GM12872 (cell line): ENCODE results near the gene XXYLT1.

Experiments
- TF ChIP-seq, protein P1 (sequence below): IDR thresholded peaks from 3 replicates; pipeline ENCODE4 v1.5.1; 2011; ENCODE audit warnings: low read depth, mild to moderate bottlenecking, low read length, moderate library complexity; ENCODE audit not compliant: insufficient read depth

XXYLT1 gene

GRCh38 chr3:195165790-195166189, 105.2 kb downstream of the XXYLT1 start:
- TF ChIP-seq, protein P1, sequence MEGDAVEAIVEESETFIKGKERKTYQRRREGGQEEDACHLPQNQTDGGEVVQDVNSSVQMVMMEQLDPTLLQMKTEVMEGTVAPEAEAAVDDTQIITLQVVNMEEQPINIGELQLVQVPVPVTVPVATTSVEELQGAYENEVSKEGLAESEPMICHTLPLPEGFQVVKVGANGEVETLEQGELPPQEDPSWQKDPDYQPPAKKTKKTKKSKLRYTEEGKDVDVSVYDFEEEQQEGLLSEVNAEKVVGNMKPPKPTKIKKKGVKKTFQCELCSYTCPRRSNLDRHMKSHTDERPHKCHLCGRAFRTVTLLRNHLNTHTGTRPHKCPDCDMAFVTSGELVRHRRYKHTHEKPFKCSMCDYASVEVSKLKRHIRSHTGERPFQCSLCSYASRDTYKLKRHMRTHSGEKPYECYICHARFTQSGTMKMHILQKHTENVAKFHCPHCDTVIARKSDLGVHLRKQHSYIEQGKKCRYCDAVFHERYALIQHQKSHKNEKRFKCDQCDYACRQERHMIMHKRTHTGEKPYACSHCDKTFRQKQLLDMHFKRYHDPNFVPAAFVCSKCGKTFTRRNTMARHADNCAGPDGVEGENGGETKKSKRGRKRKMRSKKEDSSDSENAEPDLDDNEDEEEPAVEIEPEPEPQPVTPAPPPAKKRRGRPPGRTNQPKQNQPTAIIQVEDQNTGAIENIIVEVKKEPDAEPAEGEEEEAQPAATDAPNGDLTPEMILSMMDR: no peak

- TF ChIP-seq, protein P1: no peak
Observed at GRCh38 chr3:195165265-195165609, 105.7 kb downstream of the XXYLT1 start.

DNA sequence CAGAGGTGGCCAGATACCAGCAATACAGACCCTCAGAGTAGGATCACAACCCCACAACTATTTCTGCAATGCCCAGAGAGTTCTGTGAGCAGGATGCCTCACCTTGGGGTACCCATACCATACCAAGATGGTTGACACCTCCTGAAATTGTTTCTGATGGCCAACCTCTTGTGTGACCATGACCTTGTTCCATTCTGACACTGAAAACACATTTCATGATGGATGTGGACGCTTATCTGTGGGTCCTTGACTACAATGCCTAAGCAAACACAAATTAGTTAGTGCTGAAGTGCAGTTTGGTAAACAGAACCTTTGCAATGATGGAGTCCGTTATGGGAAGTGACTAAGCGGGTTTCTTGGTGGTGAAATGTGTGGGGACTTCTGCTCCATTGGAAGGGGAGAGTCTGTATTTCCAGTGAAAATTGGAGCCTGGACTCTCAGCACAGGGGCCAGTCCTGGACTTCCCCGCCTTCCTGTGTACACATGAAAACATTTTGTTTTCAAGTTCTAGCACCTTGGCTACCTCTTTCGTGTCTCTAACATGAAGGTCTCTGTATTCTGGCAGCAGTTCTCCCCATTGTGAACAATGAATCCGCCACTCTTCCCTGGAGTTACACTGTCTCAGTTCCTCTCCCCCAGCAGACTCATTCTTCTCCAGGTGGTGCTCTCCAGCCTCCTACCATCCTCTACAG, 106.2 kb downstream of the XXYLT1 start:
- TF ChIP-seq, protein P1: no peak

DNA sequence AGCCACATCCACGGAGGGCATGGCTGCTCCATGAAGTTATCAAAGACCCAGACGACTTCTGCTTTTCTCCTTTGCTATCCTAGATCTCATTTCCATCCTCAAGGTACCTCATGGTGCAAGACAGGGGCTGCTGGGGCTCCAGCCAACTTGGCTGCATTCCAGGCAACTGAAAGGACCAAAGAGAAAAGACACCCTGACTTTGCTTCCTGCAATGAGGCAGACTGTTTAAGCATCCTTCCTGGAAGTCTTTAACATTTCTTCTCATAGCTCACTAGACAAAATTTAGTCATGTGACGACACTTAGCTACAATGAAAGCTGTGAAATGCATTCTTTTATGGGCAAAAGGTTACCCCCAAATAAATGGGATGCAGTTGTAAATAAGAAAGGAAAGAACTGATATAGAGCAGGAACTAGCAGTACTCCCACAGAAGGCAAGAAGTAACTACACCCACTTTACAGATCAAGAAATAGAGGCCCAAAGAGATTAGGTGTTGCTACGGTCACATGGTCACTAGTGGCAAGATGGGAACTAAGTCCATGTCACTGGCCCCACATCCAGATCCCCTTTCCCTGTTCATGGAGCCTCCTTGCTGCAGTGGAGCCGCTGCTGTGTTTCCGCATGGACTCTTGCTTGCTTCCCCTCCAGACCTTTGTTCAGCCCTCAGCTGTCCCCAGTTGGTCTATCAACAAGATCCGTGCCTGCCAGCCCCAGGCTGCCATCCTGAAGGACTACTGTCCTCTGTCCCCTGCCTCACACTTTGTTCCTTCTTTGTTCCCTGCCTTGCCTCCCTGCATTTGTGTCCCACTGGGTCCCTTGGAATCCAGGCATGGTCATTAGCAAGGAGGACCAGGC, 107.0 kb downstream of the XXYLT1 start:
- TF ChIP-seq, protein P1: no peak

DNA sequence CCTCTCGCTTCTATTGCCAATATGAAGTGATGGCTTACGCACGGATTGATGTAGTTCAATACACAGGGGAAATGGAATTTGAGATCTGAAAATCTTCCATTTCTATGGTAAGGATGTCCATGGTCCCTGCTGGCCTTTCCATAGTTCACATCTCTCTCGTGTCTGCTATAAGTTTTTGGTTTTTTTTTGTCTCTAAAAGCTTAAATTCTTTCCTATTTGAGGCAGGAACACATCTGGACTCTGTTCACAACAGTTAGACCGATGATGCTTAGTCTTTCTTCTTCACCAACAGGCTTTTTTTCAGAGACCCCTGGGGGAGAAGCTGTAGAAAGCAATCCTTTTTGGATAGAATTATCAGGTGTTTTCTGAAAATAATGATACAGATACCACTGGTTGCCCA, 108.1 kb downstream of the XXYLT1 start:
- TF ChIP-seq, protein P1: no peak

DNA sequence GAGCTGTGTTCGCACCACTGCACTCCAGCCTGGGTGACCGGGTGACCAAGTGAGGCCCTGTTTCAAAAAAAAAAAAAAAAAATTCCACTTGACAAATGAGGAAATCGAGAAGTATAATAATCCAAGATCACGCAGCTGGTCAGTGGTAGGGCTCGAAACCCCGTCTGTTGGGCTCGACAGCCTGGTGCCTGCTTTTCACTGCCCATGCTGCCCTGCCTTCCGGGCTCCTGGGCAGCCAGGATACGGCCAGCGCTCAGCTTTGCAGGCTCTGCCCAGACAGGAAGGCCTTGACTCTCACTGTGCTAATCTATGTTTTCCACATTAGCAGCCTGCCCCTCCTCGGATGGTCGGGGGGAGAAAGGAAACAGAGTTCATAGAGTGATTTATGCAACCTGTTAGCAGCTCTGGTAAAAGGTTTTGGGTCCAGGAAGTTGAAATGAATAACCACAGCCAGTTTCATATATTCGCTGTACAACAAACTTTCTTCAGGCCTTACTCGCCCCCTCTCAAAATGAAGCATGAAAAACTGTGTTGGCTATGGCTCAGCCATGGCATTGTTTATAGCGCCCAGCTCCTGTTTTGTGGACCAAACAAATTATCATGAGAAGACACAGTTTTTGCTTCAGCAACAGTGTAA, 108.8 kb downstream of the XXYLT1 start:
- TF ChIP-seq, protein P1: no peak

DNA sequence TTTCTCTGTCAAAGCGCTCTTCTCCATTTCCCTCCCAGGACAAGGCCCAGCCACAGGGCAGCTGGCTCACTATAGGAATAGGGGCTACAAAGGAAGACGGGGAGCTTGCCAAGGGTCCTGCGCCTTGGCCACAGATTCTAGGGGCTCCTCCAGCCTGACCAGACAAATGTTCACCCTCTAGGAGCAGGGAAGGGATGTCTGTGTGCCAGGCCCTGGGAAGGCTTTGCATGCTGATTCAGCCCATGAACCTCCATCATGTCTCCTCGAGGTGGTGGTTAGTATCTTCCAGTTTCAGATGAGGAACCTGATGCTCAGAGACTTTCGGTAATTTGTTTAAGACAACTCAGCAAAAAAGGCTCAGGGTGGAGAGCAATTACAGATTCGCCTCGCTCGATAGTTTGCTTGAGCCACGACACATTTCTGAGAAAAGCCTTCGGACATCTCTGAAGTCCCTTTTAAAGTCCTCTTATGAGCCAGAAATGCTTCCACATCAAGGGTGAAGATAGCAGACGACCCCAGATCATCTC, 110.0 kb downstream of the XXYLT1 start:
- TF ChIP-seq, protein P1: no peak
